GM19468 (cell line): ENCODE measurements around the gene CDH13.

Experiments used
- ATAC-seq: cut with Tn5 transposase; IDR thresholded peaks from one replicate; pipeline ENCODE4 v1.9.1; 2021; ENCODE audit warnings: mild to moderate bottlenecking, moderate library complexity, moderate number of reproducible peaks; ENCODE audit not compliant: unreplicated experiment; ENCODE audit errors: extremely low read depth

CDH13 gene

DNA sequence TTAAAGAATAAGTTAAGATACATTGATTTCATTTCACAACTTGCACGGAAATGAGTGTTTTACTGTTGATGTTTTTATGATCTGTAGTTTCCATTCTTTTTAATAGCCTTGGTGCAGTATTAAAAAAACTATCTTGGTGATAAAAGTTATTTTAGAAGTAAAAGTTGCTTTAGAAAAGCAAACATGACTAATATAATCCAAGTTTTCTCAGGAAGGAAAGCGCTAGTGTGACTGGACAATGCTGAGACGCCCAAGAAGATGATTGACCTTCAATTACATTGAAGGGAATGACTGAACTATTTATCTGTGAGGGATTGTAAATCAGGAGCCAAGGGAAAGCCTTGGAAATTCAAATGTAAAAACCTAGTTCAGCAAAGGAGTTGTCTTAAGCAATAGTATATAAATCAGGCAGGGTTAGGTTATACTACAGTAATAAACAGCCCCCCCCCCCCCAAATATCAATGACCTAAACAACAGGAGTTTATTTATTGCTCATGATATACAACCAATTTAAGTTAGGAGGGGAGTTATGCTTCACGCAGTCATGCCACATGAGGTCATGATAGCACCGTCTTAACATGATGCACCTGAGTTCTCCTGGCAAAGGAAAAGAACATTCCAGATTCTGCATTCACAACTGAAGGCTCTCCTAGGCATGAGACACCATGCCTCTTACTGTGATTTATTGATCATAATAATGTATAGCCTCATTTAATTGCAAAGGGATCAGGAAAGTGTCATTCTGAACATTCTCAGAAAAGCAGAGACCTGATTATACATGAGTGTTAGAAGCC lies 443.8 kb downstream of the CDH13 start:
- ATAC-seq = no peak

DNA sequence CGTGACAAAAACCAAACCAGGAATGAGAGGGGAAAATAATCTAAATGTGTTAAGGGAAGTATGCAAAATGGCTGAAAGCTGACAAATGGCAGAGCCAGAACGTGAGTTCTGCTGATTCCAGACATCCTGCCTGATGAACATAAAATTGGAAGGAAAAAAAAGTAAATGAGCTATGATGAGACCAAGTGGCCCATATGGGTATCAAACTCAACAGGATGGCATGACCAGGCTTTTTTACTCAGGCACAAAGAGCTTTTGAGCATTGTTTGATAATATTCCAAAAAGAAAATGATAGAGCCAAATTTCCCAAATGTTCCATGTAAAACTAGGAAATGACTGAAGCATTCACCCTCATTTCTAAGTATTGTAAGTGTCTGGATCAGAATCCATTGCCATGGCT lies 449.2 kb downstream of the CDH13 start:
- ATAC-seq = no peak

DNA sequence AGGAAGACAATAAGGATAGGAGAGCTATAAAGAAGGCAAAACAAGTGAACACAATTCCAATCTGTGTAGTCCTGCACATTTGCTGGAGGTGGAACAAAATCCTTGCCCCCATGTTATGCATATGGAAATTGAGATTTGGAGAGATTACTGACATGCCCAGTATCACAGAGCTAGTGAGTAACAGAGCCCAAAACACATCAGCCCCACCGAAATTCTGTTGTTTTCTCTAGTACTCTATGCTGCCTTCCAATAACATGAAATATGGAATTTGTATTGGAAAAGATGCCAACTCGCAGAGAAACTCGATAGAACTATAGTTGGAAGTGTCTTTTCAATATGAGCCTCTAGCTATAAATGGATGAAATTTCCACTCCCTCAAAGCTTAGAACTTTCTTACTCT lies 456.6 kb downstream of the CDH13 start:
- no peak for ATAC-seq

DNA sequence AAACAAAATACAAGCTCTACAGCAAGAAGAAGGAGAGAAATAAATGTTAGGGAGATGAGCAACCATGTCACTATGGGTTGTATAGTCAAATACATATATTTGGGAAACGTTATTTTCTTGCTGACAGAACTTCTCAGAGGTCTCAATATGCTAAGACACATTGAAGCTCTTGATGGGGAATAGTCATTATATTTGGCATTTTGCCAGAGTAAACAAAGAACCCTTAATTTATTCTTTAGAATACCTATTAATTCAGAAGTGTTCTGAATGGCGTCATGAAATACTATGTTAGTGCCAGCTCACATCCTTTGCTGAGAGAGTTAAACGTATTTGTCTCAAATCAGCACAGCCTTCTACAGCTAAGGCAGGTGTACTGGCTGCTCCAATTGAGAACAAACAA lies 458.9 kb downstream of the CDH13 start:
- no peak for ATAC-seq

DNA sequence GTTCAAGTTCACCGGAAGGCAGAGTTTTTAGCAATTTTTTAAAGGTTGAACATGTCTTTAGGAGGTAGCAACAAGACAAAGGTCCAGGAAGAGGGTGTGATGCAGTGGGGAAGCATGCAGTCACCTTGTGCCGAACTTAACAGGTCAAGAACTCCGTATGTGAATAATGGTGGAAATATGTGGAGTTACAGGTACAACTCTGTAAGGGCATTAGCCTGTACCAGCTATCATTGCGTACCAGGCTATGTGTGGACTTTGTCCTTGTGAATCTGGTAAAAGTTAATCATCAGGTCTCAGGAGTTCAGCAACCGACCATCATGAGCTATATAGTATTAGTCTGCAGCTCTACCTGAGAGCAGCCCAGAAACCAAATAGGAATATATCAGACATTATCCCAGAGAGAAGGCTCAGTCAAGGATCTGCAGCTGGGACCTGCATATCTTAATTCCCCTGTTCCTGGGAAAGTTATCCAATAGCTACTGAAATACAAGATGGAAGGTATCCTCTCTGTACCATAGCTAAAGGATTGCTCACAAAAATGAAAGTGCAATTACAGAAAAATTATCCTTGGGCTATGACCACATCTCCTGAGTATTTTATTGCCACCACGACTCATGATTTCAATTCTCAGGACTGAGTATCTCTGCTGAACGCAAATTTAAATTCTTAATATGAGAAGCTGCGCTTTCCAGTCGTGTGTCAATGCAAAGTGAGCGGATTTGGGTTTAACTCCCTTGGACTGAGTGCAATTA lies 469.3 kb downstream of the CDH13 start:
- no peak for ATAC-seq

DNA sequence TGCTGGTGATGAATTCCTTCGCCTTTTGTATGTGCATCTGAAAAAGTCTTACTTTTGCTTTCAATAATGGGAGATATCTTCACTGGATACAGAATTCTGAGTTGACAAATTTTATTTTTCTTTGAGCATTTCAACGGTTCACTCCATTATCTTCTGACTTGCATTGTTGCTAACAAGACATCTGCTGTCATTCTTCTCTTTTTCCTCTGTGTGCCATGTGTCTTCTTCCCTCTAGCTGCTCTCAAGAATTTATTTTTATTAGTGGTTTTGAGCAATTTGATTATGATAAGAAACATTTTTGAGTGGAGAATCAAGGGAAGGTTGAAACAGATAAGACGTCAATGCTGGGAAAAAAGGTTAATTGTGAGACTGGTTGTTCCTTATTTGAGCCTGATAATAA lies 471.8 kb downstream of the CDH13 start:
- ATAC-seq = no peak

DNA sequence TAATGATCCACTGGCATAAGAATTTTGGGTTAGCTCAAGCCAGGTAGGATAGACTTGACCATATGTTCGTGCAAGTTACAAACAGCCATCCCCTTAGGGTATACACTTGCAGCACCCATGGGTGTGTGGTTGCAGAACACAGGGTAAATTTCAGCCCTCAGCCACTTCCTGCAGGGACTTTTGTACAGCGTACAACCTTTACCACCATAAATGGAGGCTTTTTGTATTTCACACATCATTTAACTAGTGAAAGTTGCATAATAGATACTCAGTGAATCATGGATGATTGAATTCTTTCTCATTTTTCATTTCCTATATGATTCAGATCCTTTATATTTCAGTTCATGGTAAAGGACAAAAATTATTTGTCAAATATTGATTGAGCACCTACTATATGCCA lies 473.9 kb downstream of the CDH13 start:
- no peak for ATAC-seq

DNA sequence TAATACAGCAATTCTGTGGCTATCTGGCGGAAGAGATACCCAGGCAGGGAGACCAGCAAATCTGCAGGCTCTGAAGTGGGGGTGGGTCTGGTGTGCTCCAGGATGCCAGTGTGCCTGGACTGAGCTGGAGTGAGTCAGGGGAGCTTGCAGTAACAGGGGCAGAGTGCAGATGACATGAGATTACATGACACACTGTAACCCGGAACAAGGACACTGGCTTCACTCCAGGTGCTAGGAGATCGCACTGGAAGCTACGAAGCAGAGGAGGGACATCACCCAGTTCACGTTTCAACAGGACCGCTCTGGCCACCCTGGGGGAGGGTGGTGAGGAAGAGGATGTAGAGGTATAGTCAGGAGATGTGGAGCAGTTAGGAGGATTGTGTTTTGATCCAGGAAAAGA lies 475.6 kb downstream of the CDH13 start:
- no peak for ATAC-seq

DNA sequence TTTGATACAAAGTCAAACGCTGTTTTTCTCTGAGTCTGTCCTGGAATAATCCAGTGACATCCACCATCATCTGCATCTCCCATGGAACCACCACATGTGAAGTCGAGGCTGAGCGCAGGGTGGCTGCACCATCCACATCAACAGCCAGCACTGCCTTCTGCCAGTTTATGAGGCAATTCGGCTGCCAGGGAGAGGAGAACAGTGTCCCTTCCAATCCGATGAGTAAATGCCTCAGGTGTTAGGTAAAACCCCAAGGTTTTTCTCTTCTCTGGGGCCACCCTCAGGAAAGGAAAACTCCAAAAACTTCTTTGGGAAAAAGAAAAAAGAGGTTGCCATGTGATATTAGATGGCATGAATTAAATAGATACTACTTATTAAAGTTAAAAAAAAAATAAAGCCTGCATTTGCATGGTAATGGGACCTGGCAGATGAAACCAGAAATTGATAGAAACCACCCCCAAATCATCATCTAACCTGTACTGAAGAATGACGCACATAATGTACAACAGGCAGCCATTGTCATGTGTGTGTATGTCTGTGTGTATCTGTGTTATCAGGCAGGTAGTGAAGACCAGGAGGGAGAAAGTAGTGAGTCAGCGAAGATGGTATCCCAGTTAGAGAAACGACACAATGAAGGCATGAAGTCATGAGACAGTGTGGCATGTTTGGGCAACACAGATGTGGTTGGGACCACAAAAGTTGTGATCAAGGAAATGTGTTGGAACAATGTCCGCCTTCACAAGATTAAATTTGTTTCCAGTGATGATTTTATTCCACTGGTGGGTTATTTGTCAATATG lies 478.7 kb downstream of the CDH13 start:
- ATAC-seq = no peak

DNA sequence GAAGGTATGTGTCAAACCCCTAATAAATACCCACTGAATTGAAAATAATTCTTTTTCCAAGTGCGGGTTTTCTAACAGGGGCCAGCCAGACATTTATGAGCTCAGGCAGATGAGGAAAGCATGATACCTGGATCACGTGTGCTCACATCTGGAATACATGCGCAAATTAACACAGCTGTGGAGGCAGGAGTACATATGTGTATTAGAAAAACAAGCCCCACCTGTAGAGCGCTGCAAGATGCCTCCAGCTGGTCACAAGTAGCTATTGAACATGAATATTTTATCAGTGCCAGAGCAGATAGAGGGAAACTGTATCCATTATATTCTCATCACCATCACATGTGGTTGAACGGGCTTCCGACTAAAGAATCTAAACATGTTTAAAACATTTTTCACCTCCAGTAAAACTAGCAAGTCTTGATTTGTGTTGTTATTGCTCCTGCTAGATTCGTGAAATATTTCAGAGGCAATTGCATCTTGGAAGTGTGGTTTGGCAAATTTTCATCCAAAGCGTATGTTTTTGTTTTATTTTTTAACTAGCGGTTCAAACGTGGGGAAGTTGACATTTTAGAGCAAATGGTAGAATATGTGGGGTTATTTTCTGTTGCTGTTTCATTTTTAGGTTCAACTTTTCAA lies 482.8 kb downstream of the CDH13 start:
- ATAC-seq = no peak

DNA sequence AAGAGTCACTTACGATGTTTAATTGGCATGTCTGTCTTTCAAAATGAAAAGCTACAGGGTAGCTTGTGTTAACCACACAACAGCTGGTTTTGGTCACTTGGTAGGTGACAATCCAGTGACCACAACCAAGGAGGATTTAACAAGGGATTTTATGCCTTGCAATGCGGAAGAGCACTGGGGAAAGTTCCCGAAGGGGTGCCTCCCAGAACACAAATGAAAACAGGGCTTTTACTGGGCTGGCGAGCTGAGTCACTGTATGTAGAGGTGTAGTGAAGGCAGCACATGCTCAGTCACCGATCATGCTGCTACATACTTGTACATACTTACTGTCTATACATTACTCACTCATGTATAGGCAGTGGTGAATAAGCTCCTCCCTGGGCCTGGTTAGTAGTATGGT lies 483.5 kb downstream of the CDH13 start:
- no peak for ATAC-seq

DNA sequence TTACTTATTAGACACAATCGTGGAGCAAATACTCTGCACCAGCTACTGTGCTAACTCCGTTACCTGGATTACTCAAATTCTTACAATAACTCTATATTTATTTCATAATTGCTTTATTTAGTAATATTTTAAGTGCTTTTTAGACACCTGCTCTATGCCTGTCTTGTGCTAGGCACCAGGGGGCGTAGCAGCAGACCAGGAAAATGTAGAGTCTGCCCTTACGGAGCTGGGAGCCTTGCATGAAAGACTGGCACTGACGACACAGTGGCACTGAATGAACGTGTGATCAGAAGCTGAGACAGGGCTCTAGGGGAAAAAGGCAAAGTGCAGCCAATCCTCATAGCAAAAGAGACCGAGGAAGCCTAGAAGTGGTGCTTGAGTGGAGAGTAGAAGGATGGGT lies 486.5 kb downstream of the CDH13 start:
- no peak for ATAC-seq

DNA sequence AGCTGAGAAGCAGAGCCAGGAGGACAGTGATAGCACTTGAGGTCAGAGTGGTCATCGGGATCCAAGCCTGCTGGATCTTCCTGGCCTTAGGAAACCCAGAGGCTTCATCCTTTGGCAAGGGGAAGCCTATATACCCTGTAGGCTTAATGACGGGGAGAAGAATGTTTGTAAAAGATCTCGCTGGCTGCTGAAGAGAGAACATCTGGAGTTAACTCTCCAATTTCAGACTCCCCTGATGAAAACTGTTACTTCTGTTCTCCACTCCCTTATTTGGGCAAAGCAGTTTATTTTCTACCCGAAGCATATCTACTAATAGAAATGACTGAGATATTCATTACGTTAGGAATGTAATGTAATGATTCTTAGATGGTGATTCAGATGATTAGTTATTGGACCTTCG lies 487.0 kb downstream of the CDH13 start:
- no peak for ATAC-seq

DNA sequence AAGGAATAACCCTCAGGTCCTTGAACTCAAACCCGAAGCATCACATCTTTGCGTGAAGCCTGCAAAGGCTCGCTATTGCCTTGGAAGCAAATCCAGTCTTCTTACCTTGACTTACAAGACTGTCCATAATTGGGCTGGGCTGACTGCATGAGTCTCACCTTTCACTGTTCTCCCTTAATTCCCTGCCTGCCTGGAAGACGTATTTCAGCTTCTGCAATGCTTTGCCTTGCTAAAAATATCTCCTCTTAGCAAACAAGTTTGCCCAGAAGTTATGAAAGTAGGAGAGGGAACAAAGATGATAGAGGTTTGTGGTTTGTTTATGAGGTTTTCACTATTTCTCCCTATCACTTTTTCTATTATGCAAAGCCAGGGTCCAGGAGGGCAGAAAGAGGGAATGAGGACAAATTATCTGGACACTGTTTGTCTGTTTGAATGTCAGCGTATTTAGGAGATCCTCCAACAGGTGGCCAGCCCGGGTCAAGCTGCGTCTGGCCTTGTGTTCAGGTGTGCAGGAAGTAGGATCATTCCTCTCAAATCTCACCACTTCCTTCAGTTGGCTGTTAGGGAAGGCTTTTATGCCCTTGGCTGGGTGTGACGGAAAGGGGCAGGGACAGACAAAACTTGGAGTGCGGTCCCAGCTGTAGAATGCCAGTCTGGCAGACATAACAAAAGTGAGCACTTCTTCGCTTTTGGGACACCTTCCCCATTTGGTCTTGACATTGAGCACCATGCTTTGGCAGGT lies 488.9 kb downstream of the CDH13 start:
- no peak for ATAC-seq

DNA sequence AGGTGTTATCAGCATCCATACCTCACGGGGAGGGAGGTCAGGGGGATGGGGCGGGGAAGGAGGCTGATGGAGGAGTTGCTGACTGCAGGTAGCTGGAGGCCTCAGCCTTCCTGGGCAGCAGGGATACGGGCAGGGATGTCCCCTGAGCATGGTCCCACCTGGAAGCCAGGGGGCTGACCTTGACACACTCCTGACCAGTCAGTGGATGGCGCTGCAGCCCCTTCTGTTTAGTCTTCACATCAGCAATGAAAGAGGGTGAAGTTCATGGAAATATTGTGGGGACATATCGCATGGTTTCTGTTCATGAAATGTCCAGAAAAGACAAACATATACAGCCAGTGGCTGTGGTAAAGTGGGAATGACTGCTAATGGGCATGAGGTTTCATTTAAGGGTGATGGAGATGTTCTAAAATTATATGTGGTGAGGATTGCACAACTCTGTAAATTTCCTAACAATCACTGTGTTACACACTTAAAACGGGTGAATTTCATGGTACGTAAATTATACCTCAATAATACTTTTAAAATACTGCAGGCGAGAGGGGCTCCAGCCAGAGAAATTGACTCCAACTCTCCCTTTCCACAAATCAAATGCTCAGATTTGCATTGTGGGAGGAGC lies 489.6 kb downstream of the CDH13 start:
- no peak for ATAC-seq

DNA sequence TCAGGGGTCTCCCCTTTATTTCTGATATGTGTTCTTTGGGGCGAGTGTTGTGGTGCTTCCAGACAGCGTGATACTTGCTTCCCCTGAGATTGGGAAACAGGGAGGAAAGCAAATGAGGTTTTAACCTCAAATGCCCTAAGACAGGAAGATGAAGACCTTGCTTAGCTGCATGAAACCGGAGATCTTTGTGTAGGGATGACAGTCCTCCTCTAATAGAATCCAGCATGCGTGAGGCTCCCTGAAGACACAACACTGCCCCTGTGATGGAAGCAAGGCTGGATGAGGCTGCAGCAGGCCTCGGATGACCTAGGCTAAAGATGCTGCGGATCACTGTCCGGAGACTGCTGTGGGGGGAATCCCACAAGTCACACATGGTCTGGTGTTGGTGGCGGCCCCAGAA lies 491.0 kb downstream of the CDH13 start:
- no peak for ATAC-seq

DNA sequence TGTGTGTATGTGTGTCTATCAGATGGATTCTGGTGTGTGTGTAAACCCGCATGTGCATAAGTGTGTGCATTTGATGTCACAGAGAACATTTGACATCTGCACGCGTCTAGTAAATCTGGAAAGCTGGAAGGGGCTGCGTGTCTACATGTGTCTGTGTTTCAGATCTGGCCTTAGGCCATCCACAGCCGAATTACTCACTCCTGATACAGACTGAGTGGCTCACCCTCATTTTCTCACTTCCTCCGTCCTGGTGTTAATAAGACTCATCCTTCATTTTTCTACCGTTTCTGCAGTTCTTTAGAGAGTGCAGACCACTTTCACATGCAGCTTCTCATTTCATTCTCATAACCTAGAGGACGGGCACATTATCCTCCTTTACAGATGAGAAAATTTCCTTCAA lies 491.6 kb downstream of the CDH13 start:
- ATAC-seq = no peak

DNA sequence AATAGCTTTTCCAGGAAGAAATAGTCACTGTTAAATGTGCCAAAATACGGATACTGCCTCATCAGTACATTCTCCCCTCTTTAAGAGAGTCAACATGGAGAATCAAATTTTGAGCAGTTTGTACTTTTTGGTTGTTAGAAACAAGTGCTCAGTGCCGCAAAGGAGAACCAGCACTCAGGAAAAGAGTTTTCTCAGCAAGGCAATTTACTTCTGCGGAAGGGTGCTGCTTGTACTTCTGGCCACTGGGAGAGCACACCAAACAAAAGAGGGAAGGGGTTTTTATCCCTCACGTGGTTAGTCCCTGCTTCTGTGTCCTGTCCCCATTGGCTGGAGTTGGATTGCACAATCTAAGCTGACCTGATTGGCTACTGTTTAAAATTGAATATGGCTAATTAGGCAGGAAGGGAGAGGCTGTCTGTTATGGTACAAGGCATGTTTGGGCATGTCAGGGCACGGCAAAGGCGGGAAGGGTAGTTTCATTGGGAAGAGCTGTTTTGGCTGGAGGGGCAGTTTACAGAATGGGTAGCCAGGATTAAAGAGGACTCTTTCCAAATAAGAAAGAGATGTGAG lies 499.3 kb downstream of the CDH13 start:
- no peak for ATAC-seq

DNA sequence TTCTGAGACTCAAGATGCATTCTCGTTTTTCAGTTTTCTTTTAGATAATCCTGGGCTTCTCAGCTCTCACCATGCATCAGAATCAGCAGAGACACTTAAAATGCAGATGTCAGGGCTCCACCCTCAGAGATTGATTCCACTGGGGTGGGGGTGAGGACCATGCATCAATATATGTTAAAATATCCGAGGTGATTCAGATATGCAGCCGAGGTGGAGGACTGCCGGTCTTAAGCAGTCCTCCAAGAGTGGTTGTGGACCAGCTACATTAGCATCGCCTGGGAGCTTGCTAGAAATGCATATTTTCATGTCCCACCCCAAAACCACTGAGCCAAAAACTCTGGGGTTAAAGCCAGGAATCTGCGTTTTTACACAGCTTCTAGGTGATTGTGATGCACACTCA lies 501.3 kb downstream of the CDH13 start:
- ATAC-seq = no peak
